Activated T-helper 17 cell treated with anti-CD3 and anti-CD28 coated beads, Interleukin-2, amount 50 U/mL, for 72 hours (primary cell): Measurements from ENCODE around the gene ITPR2. TPM values are rescaled to one million over a fixed set of nuclear protein-coding genes. Genes with fewer than 3 reads are reported as not detected.
"Not testable (repeated sequence)": the region's sequence is repeated elsewhere in the genome, so short reads cannot be mapped to it uniquely, and the experiment has no call there.

ENCODE experiments used
- ATAC-seq: fragments of 150-1000 bp; cut with Tn5 transposase; replicated peaks from 2 replicates; pipeline ENCODE4 v1.10.0; 2021; ENCODE audit warnings: mild to moderate bottlenecking, moderate library complexity
- H3K27ac Mint-ChIP-seq: one replicate; pipeline ENCODE4 v1.8.0; 2022; ENCODE audit warnings: mixed read lengths
- H3K27me3 Mint-ChIP-seq: one replicate; pipeline ENCODE4 v1.8.0; 2022; ENCODE audit warnings: mixed read lengths
- H3K36me3 Mint-ChIP-seq: one replicate; pipeline ENCODE4 v1.8.0; 2022; ENCODE audit warnings: low read depth, mild to moderate bottlenecking, mixed read lengths
- H3K4me1 Mint-ChIP-seq: one replicate; pipeline ENCODE4 v1.8.0; 2022; ENCODE audit warnings: mixed read lengths
- H3K4me3 Mint-ChIP-seq: one replicate; pipeline ENCODE4 v1.8.0; 2022; ENCODE audit warnings: mild to moderate bottlenecking, mixed read lengths
- H3K9me3 Mint-ChIP-seq: one replicate; pipeline ENCODE4 v1.8.0; 2022; ENCODE audit warnings: mixed read lengths
- total RNA-seq, 2 donors: library from RNA; stranded (reverse); gene quantifications; one replicate each; pipeline ENCODE4 v1.2.3, GENCODE V29; 2022

The ITPR2 gene
- total RNA-seq, 2 donors from 2014 or later = 37.1 to 48.2 TPM

DNA sequence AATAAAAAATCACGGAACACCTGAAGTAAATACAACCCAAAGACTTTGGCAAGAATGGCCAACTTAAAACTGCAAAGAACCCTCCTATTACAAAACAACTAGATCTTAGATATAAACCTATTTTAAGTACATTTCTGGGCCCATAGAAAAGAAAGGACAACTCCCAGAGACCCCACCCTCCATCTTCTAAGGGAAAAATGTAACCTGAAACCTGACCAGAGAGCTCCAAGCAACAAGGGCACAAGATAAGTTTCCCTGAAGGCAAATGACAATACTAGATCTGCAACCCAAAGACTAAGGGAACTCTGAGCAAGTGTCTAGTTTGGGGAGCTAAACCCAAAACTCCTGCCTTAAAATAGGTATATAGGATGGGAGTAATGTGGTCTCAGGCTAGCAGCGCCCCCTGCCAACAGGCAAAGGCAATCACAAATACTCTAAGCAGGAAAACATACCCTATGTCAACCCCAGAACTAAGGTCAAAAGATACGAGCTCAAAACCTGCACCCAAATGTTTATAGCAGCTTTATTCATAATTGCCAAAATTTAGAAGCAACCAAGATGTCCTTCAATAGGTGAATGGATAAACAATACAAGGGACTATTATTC lies 218.9 kb downstream of the ITPR2 start:
- H3K36me3 Mint-ChIP-seq = peaks cover 32% of the 10 kb centered on the region
- H3K4me3 Mint-ChIP-seq = no peak overlapping the region

DNA sequence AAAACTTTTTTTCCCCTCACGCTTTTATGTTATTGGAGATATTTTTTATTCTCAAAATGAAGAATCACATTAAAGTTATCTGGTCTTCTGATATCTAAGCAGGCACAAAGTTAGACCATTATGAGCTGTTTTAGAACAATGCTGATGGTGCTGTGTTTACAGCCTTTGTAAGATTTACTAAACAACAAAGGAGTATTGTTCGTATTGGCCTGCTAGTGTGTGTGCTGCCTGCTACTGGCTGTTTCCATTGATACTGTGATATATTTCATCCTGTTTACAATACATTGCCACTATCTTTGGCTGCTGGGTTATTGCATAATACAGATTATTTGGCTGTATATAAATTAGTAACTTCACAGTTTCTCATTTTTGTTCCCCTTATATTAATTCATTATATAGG lies 220.8 kb downstream of the ITPR2 start:
- H3K9me3 Mint-ChIP-seq = no peaks in the 10 kb centered on the region
- H3K4me3 Mint-ChIP-seq = no peak overlapping the region
- H3K36me3 Mint-ChIP-seq = peaks cover 24% of the 10 kb centered on the region
- no peak overlapping the region for H3K27ac Mint-ChIP-seq
- no peaks in the 10 kb centered on the region for H3K4me1 Mint-ChIP-seq
- H3K27me3 Mint-ChIP-seq = no peaks in the 10 kb centered on the region
- ATAC-seq = no peak

More for the DNA sequence above, 218.9 kb downstream of the ITPR2 start:
- ATAC-seq = no peak
- H3K9me3 Mint-ChIP-seq = no peaks in the 10 kb centered on the region
- no peaks in the 10 kb centered on the region for H3K4me1 Mint-ChIP-seq
- H3K27me3 Mint-ChIP-seq = no peaks in the 10 kb centered on the region
- no peak overlapping the region for H3K27ac Mint-ChIP-seq

- no peaks in the 10 kb centered on the region for H3K4me1 Mint-ChIP-seq
- no peaks in the 10 kb centered on the region for H3K27me3 Mint-ChIP-seq
- no peak for ATAC-seq
- peaks cover 18% of the 10 kb centered on the region for H3K36me3 Mint-ChIP-seq
- H3K27ac Mint-ChIP-seq = no peak overlapping the region
- no peaks in the 10 kb centered on the region for H3K9me3 Mint-ChIP-seq
- no peak overlapping the region for H3K4me3 Mint-ChIP-seq
These were observed 221.4 kb downstream of the ITPR2 start for GRCh38 chr12:26611598-26611997.

DNA sequence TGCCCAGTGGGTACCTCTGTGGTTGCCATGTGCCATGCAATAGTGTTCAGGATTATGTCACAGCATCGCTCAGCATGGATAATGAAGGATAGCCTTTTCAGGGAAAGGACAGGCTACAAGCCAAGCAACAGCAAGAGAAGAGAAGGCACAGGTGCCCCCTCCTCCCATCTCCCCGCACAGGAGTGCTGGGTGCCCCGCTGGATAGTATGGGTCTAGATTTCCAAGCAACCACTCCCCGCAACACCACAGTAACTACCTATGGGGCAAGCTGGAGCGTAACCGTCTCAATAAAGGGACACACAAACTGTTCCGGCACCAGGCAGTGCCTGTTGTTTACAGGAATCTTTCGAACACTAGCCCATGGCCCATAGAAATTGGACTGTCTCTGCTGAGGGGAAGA lies 222.2 kb downstream of the ITPR2 start:
- no peak for ATAC-seq
- Mint-ChIP-seq H3K4me3 (no peak overlapping the region), H3K27me3 (no peaks in the 10 kb centered on the region), H3K36me3 (peaks cover 16% of the 10 kb centered on the region), H3K9me3 (no peaks in the 10 kb centered on the region), H3K4me1 (no peaks in the 10 kb centered on the region), H3K27ac (no peak overlapping the region)

DNA sequence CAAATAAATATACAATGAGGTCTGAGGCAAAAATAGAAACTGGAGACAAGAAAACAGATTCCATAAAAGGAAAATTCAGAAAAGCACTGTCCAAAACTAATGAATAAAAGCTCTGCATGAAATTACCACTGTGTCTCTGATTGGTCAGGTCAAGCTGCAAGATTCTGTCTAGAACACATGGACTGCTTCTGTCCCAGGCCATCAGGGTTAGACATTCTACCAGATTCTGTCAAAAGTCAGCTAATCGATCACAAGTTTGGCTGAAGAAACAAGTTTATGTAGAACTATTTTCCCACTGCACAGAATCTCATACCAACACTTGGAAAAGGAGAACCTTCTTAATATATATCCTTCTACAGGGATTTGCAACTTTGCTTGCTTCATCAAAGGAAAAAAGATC lies 223.0 kb downstream of the ITPR2 start:
- no peaks in the 10 kb centered on the region for H3K27me3 Mint-ChIP-seq
- H3K27ac Mint-ChIP-seq = no peak overlapping the region
- no peaks in the 10 kb centered on the region for H3K4me1 Mint-ChIP-seq
- no peaks in the 10 kb centered on the region for H3K9me3 Mint-ChIP-seq
- no peak for ATAC-seq
- H3K4me3 Mint-ChIP-seq = no peak overlapping the region
- peaks cover 13% of the 10 kb centered on the region for H3K36me3 Mint-ChIP-seq

DNA sequence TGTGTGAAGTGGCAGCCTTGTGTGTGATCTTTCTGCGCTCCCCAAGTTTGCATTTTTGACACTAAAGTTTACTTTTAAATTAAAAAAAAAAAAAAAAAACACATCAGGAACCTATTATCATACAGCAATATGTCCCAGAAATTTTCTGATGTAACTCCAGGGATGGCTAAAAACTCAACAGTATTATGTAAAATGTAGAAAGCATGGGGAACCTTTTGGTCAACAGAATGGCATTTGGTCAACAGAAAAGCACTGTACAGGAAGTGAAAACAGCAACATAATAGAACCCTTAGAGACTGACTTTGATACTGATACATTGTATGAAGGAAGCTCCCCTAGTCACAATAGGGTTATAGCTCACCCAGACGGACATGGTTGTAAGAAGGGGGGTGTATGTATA lies 224.3 kb downstream of the ITPR2 start:
- Mint-ChIP-seq H3K27ac (no peak overlapping the region), H3K36me3 (peaks cover 18% of the 10 kb centered on the region), H3K27me3 (no peaks in the 10 kb centered on the region), H3K4me3 (no peak overlapping the region), H3K4me1 (no peaks in the 10 kb centered on the region), H3K9me3 (no peaks in the 10 kb centered on the region)
- ATAC-seq = no peak

DNA sequence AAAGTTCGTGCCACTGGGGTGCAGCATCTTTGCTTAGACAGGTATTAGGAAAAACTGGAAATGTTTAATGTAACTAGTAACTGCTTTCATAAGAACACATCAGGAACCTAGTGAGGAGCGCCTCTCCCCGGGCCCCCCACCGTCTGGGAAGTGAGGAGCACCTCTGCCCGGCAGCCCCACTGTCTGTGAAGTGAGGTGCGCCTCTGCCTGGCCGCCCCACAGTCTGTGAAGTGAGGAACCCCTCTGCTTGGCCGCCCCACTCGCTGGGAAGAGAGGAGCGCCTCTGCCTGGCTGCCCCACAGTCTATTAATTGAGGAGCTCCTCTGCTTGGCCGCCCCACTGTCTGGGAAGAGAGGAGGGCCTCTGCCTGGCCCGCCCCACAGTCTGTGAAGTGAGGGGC lies 224.7 kb downstream of the ITPR2 start:
- peaks cover 14% of the 10 kb centered on the region for H3K36me3 Mint-ChIP-seq
- no peaks in the 10 kb centered on the region for H3K4me1 Mint-ChIP-seq
- H3K27me3 Mint-ChIP-seq = no peaks in the 10 kb centered on the region
- H3K9me3 Mint-ChIP-seq = no peaks in the 10 kb centered on the region
- H3K27ac Mint-ChIP-seq = no peak overlapping the region
- H3K4me3 Mint-ChIP-seq = no peak overlapping the region
- ATAC-seq = no peak

GRCh38 chr12:26606911-26607310 lies 226.1 kb downstream of the ITPR2 start:
- Mint-ChIP-seq H3K4me1 (no peaks in the 10 kb centered on the region), H3K9me3 (no peaks in the 10 kb centered on the region), H3K27ac (no peak overlapping the region), H3K4me3 (no peak overlapping the region), H3K27me3 (no peaks in the 10 kb centered on the region), H3K36me3 (peaks cover 19% of the 10 kb centered on the region)
- ATAC-seq = no peak

DNA sequence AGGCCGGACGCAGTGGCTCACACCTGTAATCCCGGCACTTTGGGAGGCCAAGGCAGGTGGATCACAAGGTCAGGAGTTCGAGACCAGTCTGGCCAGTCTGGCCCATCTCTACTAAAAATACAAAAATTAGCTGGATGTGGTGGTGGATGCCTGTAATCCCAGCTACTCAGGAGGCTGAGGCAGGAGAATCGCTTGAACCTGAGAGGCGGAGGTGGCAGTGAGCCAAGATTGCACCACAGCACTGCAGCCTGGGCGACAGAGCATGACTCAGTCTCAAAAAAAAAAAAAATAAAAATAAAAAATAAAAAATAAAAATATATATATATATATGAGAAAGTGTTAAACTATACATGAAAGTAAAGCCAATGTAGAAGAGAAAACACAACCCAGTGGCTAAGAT lies 228.2 kb downstream of the ITPR2 start:
- H3K27me3 Mint-ChIP-seq, ATAC-seq, H3K27ac Mint-ChIP-seq, H3K4me1 Mint-ChIP-seq, H3K9me3 Mint-ChIP-seq, H3K4me3 Mint-ChIP-seq: not testable (repeated sequence)
- peaks cover 38% of the 10 kb centered on the region for H3K36me3 Mint-ChIP-seq

DNA sequence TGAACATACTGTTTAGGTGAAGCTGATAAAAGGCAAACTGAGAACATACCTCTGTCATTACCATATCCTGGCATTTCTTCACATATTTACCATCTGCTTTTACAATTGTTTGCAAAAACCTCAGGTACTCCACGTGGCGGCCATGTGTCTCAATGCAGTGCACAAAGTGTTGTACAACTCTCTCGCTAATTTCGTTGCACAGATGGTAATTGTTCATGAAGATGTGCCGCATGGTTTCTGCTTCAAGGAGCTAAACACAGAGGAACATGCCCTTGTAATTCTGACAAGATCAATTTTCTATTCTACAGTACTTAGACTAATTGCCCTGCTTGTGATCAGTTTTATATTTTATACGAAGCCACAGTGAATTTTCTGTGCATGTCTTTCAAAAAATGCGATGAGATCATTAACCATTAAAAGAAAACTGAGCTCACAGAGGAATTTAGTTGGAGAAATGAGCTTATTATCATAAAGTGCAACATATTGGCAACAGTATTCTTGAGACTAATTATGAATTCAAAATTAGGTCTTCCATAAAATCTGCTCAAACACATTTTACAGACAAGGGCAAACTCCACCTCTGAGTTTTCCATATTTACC lies 233.8 kb downstream of the ITPR2 start:
- Mint-ChIP-seq H3K9me3 (no peaks in the 10 kb centered on the region), H3K27me3 (no peaks in the 10 kb centered on the region), H3K4me1 (no peaks in the 10 kb centered on the region), H3K4me3 (no peak overlapping the region), H3K36me3 (peaks cover 83% of the 10 kb centered on the region), H3K27ac (no peak overlapping the region)
- ATAC-seq = no peak

DNA sequence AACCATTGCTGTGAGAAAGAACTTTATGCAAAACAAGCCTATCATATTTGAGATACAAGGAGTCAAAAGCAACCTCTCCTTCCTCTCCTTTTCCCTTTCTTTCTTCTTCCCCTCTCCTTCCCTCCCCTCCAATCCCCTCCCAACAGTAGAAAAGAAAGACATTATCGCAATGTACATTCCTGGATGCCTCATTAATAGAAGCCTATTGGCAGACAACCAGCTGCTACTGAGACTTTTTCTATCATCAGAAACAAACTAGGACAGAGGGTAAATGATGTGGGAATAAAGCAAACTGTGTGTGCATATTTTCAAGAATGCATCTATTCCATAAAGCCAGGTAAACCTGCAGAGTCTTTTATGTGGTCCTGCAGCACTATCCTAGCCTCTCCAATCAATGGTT lies 237.2 kb downstream of the ITPR2 start:
- Mint-ChIP-seq H3K9me3 (no peaks in the 10 kb centered on the region), H3K36me3 (peaks cover 77% of the 10 kb centered on the region), H3K27ac (no peak overlapping the region), H3K4me3 (no peak overlapping the region), H3K27me3 (no peaks in the 10 kb centered on the region), H3K4me1 (no peaks in the 10 kb centered on the region)
- no peak for ATAC-seq

DNA sequence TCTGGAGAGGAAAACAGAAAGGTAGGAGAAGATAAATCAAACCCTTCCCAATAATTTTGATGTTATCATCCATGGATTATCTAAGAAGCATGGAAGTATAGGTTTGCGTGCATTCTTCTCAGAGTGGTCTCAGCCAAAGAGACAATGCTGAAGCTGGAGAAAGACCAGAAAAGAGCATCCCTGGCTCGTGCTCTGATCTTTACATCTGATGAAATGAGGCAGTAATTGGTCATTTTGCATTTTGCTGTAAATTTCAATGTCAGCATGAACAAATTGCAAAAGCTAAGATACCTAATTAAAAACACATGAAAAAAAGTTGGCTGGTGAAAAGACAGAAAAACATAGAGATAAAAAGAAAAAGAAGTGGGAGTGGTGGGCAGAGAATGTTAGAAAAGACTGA lies 252.4 kb downstream of the ITPR2 start:
- peaks cover 37% of the 10 kb centered on the region for H3K36me3 Mint-ChIP-seq
- no peak overlapping the region for H3K27ac Mint-ChIP-seq
- H3K4me1 Mint-ChIP-seq = peaks cover 10% of the 10 kb centered on the region
- H3K4me3 Mint-ChIP-seq = no peak overlapping the region
- H3K27me3 Mint-ChIP-seq = no peaks in the 10 kb centered on the region
- no peaks in the 10 kb centered on the region for H3K9me3 Mint-ChIP-seq
- no peak for ATAC-seq

DNA sequence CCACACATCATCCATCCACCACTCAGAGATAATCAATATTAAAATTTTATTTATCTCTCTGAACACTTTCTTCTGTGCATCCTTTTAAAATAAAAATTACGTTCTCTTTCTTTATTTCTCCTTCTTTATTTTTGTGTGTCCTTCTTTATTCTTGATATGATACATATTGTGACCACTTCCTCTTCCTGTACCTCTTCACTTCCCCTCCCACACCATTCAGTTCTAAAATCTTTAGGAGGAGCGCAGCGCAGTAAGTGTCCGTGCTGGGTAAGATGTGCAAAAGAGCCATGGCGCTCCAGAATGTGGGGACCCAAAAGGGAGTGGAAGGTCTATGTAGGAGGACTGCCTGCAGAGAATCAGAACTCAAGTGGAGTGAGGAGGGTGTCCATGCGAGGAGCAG lies 256.7 kb downstream of the ITPR2 start:
- Mint-ChIP-seq H3K4me1 (peaks cover 10% of the 10 kb centered on the region), H3K27ac (no peak overlapping the region), H3K4me3 (no peak overlapping the region), H3K36me3 (peaks cover 70% of the 10 kb centered on the region), H3K9me3 (no peaks in the 10 kb centered on the region), H3K27me3 (no peaks in the 10 kb centered on the region)
- no peak for ATAC-seq

DNA sequence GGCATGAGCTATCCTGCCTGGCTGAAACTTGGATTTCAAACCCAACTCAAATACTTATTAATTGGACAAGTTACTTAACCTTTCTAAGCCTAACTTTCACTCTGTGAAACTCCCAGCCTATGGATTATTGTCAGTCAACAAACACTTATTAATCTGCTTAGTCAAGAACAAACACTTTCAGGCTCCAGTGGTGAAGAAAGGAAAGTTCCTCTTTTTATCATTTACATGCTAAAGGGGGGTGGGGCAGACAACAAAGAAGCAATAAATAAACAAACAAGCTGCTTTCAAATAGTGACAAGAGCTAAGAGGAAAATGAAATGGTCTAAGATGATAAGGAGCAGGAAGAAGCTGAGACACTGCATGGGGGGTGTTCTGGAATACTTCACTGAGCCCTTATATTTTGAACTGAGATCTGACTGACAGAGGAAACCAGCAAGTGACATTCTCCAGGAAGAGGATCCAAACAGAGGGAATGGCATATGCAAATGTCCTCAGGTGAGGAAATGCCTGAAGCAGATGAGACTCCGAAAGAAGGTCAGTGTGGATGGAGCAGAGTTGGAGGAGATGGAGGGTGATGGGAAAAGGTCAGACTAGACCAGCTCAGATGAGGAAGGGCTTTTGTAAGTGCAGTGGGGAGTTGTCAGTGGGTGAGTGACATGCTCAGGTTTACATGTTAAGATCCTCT lies 259.6 kb downstream of the ITPR2 start:
- ATAC-seq = no peak
- Mint-ChIP-seq H3K36me3 (peaks cover 58% of the 10 kb centered on the region), H3K9me3 (no peaks in the 10 kb centered on the region), H3K27me3 (no peaks in the 10 kb centered on the region), H3K4me3 (no peak overlapping the region), H3K27ac (peak overlapping the region; percentile 7), H3K4me1 (peaks cover 10% of the 10 kb centered on the region)

GRCh38 chr12:26572137-26572536 lies 260.9 kb downstream of the ITPR2 start:
- ATAC-seq = no peak
- no peak overlapping the region for H3K27ac Mint-ChIP-seq
- H3K27me3 Mint-ChIP-seq = no peaks in the 10 kb centered on the region
- no peaks in the 10 kb centered on the region for H3K9me3 Mint-ChIP-seq
- H3K4me3 Mint-ChIP-seq = no peak overlapping the region
- H3K36me3 Mint-ChIP-seq = peaks cover 56% of the 10 kb centered on the region
- H3K4me1 Mint-ChIP-seq = peaks cover 5% of the 10 kb centered on the region
